Gastroesophageal sphincter (tissue), 3 donors: ENCODE data around the gene LPAR3.

Source experiments
- EP300 ChIP-seq: sonication (generic); formaldehyde crosslinking; IDR thresholded peaks from one replicate; pipeline ENCODE4 v1.6.1; 2017; ENCODE audit warnings: antibody characterized with exemption, mild to moderate bottlenecking
- POLR2A ChIP-seq, 2 donors: fragments of 450-650 bp; IDR thresholded peaks; one replicate each; pipeline ENCODE4 v1.6.1; 2017; ENCODE audit warnings: antibody characterized with exemption in 2 of 2, mild to moderate bottlenecking in 2 of 2, moderate library complexity in 1 of 2
- POLR2AphosphoS5 ChIP-seq: sonication (generic); formaldehyde crosslinking; IDR thresholded peaks from one replicate; pipeline ENCODE4 v1.6.1; 2017; ENCODE audit warnings: antibody characterized with exemption
- TF ChIP-seq, protein P1 (sequence below), 4 experiments: fragments of 200-600 bp in 2 of 4; fragments of 450-650 bp in 2 of 4; sonication (generic) in 1 of 4; IDR thresholded peaks; one replicate each; pipeline ENCODE4 v1.5.1; 2017 to 2019; ENCODE audit warnings: antibody characterized with exemption in 4 of 4, mild to moderate bottlenecking in 2 of 4, moderate library complexity in 2 of 4

DNA sequence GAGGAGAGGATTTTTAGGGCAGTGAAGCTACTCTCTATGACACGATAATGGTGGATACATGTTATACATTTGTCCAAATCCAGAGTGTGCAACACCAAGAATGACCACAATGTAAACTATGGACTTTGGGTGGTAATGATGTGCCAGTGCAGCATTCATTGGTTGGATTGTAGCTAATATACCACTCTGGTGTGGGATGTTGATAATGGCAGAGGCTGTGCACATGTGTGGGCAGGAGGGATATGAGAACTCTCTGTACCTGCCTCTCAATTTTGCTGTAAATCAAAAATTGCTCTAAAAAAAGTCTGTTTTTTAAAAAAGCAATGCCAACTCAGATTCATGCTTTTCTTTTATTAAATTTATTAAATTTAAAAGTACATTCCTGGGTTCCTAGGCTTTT is 27.2 kb upstream of the LPAR3 start:
- TF ChIP-seq, protein P1, sequence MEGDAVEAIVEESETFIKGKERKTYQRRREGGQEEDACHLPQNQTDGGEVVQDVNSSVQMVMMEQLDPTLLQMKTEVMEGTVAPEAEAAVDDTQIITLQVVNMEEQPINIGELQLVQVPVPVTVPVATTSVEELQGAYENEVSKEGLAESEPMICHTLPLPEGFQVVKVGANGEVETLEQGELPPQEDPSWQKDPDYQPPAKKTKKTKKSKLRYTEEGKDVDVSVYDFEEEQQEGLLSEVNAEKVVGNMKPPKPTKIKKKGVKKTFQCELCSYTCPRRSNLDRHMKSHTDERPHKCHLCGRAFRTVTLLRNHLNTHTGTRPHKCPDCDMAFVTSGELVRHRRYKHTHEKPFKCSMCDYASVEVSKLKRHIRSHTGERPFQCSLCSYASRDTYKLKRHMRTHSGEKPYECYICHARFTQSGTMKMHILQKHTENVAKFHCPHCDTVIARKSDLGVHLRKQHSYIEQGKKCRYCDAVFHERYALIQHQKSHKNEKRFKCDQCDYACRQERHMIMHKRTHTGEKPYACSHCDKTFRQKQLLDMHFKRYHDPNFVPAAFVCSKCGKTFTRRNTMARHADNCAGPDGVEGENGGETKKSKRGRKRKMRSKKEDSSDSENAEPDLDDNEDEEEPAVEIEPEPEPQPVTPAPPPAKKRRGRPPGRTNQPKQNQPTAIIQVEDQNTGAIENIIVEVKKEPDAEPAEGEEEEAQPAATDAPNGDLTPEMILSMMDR (IDR thresholded peaks at IDR 0.05), result no peak
- TF ChIP-seq POLR2A (IDR thresholded peaks at IDR 0.05), result no peak
- TF ChIP-seq POLR2AphosphoS5, result no peak
- no peak for TF ChIP-seq EP300
